ENCODE measurements around the gene SPTBN1. TPM values are rescaled to one million over a fixed set of nuclear protein-coding genes. Genes with fewer than 3 reads are reported as not detected.

The SPTBN1 gene
- total and polyA plus RNA-seq, 9 of the 15 experiments (the other 6 are each of a cell fraction or from before 2014, with no cell fraction given), result 8.9 to 66.8 (median 31.4) TPM

DNA sequence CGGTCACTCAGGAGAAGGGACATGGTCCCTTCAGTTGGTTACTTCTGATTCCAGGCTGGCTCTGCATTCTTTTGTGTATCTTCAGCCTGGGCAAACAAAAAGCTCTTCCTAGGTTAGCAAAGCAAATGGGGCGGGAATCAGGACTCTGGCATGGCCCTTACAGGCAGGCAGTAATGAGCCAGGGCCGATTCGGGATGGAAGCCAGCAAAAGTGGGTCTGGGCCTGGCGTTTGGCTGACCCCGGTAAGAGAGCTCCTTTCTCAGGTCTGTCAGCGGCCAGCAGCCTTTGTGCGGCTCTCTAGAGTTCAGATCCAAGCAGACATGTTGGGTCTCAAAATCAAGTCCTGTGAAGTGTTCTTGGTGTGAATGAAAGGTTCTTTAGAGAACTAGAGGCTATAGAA lies 185.9 kb downstream of the SPTBN1 start:
- DNase-seq (ENCODE audit: extremely low read depth in 1 of 4, low spot score in 3 of 4), result no peak
- Histone ChIP-seq H3K4me2 (ENCODE audit: insufficient read depth, low read length) (no peak overlapping the region), H4K20me1 (replicated peaks; ENCODE audit: control insufficient read depth, insufficient read depth, low read length) (no peaks in the 10 kb centered on the region), H3K9ac (ENCODE audit: insufficient read depth in 1 of 2, low read depth in 2 of 2, low read length in 2 of 2) (no peak overlapping the region), H3K27me3 (ENCODE audit: control insufficient read depth in 2 of 2, insufficient read depth in 2 of 2, low read length in 2 of 2) (no peaks in the 10 kb centered on the region), H3K9me3 (replicated peaks; ENCODE audit: control insufficient read depth, insufficient read depth, low read depth, low read length) (no peaks in the 10 kb centered on the region), H3K27ac (ENCODE audit: extremely low read depth, low read depth, low read length) (no peak overlapping the region), H3K9me1 (ENCODE audit: control insufficient read depth, insufficient read depth, low read length) (no peaks in the 10 kb centered on the region), H3K4me3 (no peak overlapping the region), H2AFZ (ENCODE audit: low read depth, low read length) (no peak overlapping the region), H3K79me2 (ENCODE audit: control insufficient read depth, insufficient read depth, low read length) (no peaks in the 10 kb centered on the region), H3K4me1 (replicated peaks in 1 of 2; ENCODE audit: control insufficient read depth in 2 of 2, insufficient read depth in 2 of 2, low read length in 2 of 2) (0 out of 5 replicates have a peak, but pooled peaks cover 0 to 3% of the 10 kb centered on the region in 2 experiments), H3K36me3 (ENCODE audit: control insufficient read depth, insufficient read depth, low read length) (peaks cover 72% of the 10 kb centered on the region)
- BruUV-seq (replicated peaks), result no TSS peak
- 82% methylated on average over 8 of the region's 8 CpGs for WGBS (ENCODE audit: insufficient coverage, low coverage, missing lambda C conversion rate)
- intact Hi-C loops (cut with micrococcal nuclease) (no loop called here), in situ Hi-C loops (cut with MboI) (loop anchor here (10.0 kb wide), 1 partner anchor 117 kb away; no protein-coding TSS in a partner anchor)
- no peak for ATAC-seq
- CTCF ChIA-PET (ENCODE audit: low intra/inter-chr PET ratio), result interaction anchor here (0.6 kb wide), 1 partner anchor 145 kb away, joined by 3 read pairs; no protein-coding TSS in a partner anchor
- no peak for FAIRE-seq
- POLR2A ChIA-PET, result interaction anchor here (0.6 kb wide), 2 partner anchors 8 to 15 kb away, joined by 3 to 4 read pairs; no protein-coding TSS in a partner anchor
- TF ChIP-seq, protein P1, sequence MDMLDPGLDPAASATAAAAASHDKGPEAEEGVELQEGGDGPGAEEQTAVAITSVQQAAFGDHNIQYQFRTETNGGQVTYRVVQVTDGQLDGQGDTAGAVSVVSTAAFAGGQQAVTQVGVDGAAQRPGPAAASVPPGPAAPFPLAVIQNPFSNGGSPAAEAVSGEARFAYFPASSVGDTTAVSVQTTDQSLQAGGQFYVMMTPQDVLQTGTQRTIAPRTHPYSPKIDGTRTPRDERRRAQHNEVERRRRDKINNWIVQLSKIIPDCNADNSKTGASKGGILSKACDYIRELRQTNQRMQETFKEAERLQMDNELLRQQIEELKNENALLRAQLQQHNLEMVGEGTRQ (CRISPR knock-in tag; IDR thresholded peaks at IDR 0.05), result no peak
- TF ChIP-seq ZNF584 (CRISPR knock-in tag; IDR thresholded peaks at IDR 0.05; ENCODE audit: low read depth) (no peak), STAT5B (CRISPR knock-in tag; IDR thresholded peaks at IDR 0.05) (no peak), HCFC1 (IDR thresholded peaks at IDR 0.05; ENCODE audit: low read depth, low read length) (no peak), ZNF175 (CRISPR knock-in tag; IDR thresholded peaks at IDR 0.05; ENCODE audit: low read depth) (no peak), MXI1 (IDR thresholded peaks at IDR 0.05; ENCODE audit: low read depth, low read length) (no peak)
- TF ChIP-seq, protein P2, sequence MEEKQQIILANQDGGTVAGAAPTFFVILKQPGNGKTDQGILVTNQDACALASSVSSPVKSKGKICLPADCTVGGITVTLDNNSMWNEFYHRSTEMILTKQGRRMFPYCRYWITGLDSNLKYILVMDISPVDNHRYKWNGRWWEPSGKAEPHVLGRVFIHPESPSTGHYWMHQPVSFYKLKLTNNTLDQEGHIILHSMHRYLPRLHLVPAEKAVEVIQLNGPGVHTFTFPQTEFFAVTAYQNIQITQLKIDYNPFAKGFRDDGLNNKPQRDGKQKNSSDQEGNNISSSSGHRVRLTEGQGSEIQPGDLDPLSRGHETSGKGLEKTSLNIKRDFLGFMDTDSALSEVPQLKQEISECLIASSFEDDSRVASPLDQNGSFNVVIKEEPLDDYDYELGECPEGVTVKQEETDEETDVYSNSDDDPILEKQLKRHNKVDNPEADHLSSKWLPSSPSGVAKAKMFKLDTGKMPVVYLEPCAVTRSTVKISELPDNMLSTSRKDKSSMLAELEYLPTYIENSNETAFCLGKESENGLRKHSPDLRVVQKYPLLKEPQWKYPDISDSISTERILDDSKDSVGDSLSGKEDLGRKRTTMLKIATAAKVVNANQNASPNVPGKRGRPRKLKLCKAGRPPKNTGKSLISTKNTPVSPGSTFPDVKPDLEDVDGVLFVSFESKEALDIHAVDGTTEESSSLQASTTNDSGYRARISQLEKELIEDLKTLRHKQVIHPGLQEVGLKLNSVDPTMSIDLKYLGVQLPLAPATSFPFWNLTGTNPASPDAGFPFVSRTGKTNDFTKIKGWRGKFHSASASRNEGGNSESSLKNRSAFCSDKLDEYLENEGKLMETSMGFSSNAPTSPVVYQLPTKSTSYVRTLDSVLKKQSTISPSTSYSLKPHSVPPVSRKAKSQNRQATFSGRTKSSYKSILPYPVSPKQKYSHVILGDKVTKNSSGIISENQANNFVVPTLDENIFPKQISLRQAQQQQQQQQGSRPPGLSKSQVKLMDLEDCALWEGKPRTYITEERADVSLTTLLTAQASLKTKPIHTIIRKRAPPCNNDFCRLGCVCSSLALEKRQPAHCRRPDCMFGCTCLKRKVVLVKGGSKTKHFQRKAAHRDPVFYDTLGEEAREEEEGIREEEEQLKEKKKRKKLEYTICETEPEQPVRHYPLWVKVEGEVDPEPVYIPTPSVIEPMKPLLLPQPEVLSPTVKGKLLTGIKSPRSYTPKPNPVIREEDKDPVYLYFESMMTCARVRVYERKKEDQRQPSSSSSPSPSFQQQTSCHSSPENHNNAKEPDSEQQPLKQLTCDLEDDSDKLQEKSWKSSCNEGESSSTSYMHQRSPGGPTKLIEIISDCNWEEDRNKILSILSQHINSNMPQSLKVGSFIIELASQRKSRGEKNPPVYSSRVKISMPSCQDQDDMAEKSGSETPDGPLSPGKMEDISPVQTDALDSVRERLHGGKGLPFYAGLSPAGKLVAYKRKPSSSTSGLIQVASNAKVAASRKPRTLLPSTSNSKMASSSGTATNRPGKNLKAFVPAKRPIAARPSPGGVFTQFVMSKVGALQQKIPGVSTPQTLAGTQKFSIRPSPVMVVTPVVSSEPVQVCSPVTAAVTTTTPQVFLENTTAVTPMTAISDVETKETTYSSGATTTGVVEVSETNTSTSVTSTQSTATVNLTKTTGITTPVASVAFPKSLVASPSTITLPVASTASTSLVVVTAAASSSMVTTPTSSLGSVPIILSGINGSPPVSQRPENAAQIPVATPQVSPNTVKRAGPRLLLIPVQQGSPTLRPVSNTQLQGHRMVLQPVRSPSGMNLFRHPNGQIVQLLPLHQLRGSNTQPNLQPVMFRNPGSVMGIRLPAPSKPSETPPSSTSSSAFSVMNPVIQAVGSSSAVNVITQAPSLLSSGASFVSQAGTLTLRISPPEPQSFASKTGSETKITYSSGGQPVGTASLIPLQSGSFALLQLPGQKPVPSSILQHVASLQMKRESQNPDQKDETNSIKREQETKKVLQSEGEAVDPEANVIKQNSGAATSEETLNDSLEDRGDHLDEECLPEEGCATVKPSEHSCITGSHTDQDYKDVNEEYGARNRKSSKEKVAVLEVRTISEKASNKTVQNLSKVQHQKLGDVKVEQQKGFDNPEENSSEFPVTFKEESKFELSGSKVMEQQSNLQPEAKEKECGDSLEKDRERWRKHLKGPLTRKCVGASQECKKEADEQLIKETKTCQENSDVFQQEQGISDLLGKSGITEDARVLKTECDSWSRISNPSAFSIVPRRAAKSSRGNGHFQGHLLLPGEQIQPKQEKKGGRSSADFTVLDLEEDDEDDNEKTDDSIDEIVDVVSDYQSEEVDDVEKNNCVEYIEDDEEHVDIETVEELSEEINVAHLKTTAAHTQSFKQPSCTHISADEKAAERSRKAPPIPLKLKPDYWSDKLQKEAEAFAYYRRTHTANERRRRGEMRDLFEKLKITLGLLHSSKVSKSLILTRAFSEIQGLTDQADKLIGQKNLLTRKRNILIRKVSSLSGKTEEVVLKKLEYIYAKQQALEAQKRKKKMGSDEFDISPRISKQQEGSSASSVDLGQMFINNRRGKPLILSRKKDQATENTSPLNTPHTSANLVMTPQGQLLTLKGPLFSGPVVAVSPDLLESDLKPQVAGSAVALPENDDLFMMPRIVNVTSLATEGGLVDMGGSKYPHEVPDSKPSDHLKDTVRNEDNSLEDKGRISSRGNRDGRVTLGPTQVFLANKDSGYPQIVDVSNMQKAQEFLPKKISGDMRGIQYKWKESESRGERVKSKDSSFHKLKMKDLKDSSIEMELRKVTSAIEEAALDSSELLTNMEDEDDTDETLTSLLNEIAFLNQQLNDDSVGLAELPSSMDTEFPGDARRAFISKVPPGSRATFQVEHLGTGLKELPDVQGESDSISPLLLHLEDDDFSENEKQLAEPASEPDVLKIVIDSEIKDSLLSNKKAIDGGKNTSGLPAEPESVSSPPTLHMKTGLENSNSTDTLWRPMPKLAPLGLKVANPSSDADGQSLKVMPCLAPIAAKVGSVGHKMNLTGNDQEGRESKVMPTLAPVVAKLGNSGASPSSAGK (IDR thresholded peaks at IDR 0.05), result no peak
- TF ChIP-seq, protein P3, sequence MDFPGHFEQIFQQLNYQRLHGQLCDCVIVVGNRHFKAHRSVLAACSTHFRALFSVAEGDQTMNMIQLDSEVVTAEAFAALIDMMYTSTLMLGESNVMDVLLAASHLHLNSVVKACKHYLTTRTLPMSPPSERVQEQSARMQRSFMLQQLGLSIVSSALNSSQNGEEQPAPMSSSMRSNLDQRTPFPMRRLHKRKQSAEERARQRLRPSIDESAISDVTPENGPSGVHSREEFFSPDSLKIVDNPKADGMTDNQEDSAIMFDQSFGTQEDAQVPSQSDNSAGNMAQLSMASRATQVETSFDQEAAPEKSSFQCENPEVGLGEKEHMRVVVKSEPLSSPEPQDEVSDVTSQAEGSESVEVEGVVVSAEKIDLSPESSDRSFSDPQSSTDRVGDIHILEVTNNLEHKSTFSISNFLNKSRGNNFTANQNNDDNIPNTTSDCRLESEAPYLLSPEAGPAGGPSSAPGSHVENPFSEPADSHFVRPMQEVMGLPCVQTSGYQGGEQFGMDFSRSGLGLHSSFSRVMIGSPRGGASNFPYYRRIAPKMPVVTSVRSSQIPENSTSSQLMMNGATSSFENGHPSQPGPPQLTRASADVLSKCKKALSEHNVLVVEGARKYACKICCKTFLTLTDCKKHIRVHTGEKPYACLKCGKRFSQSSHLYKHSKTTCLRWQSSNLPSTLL (IDR thresholded peaks at IDR 0.05), result no peak

Measured in K562 (cell line).